ENCODE results near the gene CERS6. TPM values are rescaled to one million over a fixed set of nuclear protein-coding genes. Genes with fewer than 3 reads are reported as not detected.
"Not testable (repeated sequence)": the region's sequence is repeated elsewhere in the genome, so short reads cannot be mapped to it uniquely, and the experiment has no call there.

CERS6 gene
- polyA plus RNA-seq, 1 donor = 38.1 TPM

DNA sequence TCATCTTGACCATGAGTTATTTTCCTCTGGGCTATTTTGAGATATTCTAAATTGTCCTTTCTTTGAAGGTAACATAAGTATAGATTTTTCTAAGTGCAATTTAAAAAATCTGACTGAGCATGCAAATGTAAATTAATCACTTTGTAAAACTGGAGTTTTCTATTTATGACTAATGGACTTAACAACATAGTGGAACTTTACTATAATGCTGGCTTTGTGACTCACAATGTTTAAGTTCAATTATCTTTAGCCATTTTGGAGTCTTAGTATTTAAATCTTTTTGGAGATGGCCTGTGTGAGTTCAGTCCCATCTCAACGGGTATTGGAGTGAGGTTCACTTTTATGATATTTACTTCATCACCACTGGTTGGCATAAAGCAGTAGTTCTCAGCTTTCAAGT is 311.2 kb downstream of the CERS6 start:
- DNase-seq (ENCODE audit: low read depth) = no peak

DNA sequence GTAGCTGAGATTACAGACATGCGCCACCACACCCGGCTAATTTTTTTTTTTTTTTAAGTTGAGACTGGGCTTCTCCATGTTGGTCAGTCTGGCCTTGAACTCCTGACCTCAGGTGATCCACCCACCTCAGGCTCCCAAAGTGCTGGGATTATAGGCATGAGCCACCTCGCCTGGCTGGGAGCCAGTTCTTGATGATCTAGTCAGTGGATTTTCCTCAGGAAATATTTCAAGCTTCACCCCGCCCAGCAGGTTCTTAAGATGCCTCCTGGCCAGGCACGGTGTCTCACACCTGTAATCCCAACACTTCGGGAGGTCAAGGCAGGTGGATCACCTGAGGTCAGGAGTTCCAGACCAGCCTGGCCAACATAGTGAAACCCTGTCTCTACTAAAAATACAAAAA is 312.3 kb downstream of the CERS6 start:
- DNase-seq (ENCODE audit: low read depth) = not testable (repeated sequence)

DNA sequence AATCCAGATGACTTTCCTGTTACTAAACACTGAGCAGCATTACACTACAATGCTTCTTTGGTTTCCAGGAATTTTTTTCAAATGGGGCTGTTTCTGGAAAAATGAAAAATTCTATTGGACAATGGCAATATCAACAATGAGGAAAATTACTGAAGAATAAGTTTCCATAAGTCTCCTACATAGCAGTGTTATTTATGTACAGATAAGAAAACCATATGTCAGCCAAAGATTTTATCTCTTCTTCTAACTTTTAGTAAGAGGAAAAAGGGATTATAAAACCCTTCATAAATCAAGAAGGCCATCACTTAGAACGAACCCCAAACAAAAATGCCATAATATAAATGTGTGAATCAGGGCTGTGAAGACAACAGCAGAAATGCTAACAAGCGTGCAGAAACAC is 314.7 kb downstream of the CERS6 start:
- DNase-seq (ENCODE audit: low read depth) = no peak

DNA sequence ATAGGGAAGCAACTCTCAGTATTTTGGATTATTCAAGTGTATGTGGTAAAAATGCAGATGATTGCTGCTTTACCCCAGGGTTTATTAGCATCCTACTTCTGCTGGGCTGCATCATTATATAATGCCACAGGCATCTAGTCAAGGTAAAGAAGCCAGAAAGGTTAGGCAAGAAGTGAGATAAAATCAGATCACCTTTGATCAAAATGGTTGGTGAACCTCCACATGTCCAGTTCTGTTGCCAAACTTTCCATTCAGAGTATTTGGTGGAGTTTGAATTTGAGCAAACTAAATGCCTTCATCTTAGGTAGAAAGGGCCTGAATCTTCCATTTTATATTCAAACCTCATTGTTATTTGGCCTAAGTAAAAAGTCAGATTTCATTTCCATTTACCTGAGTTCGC is 316.6 kb downstream of the CERS6 start:
- no peak for DNase-seq (ENCODE audit: low read depth)

DNA sequence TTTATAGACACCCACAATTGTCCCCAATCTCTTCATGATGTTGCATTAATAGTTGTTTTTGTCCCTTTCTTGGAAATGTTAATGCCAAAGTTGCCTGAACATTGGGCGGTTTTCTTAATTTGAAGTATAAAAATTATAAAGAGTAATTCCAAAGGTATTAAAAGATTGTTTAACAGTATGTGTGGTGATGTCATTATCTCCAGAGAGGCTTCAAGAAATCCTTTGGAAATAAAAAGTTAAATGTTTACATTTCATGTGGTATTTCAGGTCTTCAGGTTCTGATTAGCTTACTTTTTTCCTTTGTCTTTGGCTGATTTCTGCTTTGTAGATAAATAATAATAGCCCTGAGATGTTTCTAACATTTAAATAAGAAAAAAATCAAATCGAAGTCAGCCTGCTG is 317.1 kb downstream of the CERS6 start:
- no peak for DNase-seq (ENCODE audit: low read depth)

DNA sequence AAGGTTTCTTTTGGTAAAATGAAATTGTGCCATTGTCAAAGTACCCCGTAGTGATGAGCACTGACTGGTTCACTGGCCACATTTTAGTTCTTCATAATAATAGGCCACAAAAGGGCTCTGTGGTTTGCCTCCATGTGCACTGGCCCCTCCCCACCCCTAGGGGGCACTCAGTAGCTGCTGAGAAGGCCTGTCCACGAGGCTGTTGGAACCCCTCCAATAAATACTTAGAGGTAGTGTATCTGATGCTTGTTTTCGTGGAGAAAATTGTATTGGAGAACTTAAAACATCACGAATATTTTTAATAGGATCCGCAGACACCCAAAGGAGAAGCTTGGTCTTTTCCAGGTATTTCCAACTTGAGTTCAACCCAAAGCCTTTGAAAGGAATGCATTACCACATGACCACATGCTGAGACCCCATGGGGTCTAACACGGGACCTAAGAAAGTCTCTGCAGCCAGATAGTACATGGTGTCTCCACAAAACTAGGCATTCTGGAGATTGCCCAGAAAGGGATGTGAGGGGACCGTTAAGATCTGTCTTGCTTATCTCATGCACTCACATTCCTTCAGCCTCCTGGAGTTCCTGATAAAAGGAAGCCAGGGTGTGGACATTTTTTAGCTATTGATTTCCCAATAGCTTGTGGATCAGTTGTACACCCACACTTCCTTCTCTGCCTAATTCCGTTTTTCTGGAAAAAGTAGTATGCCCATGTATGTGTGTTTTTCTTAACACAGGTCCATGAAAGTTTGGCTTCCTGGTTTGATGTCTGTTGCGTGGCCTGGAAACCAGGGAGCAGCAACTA is 317.8 kb downstream of the CERS6 start:
- DNase-seq (ENCODE audit: low read depth) = no peak

DNA sequence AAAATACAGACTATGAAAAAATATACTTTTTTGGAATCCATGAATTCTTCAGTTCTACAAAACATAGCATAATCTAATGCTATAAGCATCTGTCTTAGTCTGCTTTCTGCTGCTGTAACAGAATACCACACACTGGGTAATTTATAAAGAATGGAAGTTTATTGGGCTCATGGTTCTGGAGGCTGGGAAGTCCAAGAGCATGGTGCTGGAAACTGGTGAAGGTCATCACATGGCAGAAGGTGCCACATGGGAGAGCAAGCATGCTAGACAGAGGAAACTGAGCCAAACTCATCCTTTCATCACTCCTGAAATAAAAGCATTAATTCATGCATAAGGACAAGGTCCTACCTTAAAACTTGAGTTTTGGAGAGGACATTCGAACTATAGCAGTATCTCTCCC is 319.8 kb downstream of the CERS6 start:
- no peak for DNase-seq (ENCODE audit: low read depth)

DNA sequence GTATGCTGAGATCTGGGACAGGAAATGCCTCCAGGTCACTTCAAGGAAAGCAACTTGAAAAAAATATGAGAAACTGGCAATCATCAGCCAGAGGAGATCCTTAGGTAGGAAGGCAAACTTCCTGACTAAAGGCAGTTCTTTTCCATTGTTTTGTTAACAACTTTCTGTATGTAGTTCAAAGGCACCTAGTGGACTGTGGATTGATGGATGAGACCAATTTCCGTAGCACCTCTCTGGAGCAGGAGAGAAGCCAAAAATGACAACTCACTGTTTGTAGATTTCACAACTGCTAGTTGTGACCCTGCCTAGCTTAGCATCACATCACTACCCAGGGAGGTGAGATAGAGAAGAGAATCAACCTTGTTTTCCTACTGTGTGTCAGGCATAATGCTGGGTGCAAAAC is 324.6 kb downstream of the CERS6 start:
- DNase-seq (ENCODE audit: low read depth) = no peak

DNA sequence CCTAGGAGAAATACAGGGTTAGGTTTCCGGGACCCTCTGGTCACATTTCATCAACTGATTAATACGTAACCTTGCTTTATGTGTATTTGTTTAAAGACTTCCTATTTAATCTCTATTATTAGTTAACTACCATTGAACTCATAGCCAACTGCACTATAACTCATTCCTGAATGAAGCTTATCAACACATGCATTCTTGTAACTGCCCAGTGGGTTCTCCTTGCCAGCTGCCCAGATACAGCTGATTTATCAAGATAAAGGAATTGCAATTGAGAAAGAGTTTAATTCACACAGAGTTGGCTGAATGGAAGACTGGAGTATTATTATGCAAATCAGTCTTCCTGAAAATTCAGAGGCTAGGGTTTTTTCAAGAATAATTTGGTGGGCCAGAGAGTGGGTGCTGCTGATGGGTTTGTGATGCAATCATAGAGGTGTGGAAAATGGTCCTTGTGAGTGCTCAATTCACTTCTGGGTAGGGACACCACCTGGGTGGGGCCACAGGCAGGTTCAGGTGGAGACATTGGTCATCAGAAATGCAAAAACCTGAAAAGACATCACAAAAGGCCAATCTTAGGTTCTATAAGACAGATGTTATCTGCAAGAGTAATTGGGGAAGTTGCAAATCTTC is 325.2 kb downstream of the CERS6 start:
- no peak for DNase-seq (ENCODE audit: low read depth)

DNA sequence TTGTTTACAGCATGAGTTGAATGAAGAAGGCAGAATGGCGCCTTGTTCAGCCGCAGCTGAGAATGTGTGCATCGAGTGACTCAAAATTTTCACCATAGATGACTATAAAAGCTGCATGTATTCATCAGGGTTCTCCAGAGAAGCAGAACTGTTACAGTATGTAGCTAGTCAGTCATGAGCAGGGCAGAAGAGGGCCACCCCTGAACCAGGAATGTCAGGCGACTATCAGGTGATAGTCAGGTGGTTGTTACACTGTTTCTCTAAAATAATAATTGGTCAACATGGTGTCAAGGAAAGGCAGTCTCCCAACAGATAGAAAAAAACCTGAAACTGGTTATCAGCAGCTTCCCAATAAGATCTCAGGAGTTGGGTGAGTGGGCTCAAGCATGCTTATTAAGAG is 326.2 kb downstream of the CERS6 start:
- DNase-seq (ENCODE audit: low read depth) = no peak

DNA sequence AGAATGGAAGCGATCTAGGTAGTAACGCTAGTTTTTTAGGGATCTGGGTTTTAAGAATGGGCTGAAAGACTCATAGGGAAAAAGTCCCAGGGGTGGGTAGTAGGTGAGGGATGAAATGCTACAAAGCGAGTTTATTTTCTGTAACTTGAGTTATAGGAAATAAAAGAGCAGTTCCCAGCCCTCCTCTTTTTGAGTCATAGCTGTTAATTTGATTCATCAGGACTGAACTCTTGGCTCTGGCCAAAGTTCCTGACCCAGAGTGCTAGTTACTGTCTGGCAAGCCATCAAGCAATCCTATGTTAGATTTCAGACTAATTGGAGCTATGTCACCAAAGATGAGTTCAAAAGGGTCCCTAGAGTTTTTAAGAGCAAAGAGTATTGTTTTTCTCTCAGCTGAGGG is 328.9 kb downstream of the CERS6 start:
- DNase-seq (ENCODE audit: low read depth) = no peak

DNA sequence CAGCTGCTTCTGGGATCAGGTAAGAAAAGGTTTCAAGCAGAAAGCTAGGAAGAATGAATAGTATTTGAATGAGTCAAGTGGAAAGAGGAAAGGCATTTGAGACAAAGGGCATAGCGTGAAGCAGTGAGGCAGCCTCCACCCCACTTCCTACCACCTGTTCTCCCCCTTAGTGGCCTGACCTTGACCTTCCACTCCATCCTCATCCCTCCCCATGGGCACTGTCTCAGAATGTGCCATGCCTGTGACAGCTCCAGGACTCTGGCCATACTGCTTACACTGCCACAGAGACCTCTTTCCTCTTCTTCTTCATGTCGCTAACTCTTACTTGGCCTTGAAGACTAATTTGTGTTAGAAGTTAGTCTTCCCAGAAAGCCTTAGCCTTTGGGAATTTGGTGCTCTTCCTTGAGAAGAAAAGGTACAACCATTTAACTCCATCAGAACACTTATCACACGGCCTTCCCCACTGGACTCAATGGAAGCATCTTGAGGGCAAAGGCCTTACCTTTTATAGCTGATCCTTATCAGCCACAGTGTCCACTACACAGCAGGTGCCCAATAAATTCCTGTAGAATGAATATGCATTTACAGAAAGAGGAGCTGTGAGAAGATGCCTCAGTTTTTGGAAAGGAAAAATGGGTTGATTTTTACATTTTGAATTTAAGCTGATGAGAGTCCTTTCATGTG is 331.2 kb downstream of the CERS6 start:
- DNase-seq (ENCODE audit: low read depth) = no peak

DNA sequence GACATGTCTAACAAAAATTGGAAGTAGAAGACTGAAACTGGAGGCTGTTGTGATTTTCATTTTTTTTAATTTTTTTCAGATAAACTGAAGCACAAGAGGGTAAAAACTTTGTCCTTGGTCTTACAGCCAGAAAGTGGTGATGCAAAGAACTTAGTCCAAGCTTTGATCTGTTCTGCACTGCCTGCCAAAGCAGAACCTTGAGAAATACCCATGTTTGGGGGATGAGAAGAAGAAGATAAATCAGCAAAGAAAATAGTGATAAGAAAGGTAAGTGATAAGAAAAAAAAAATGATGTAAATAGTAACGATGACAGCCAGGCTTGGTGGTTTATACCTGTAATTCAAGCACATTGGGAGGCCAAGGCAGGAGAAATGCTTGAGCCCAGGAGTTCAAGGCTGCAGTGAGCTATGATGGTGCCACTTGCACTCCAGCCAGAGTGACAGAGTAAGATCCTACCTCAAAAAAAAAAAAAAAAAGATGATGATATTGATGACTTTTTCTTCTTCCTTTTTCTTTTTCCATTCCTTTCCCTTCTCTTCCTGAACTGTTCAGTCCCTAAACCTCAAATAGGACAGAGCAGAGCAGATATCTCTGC is 331.8 kb downstream of the CERS6 start:
- DNase-seq (ENCODE audit: low read depth) = no peak

DNA sequence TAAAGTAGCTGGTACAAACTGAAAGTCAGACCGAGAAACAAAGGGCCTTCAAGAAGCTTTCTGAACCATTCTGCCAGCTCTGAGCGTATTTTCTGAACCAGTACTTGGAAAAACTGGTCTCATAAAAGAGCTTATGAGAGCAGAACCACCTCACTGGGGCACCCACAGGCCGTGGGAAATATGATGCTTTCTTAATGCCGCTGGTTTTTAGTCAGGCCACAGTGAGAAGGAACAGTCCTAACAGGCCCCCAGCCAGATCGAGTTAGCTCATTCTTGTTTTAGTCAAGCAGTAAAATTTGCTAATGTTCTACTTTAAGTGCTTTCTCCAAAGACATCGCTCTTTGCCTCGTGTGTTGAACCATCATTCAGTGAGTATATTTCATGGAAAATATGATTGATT is 333.7 kb downstream of the CERS6 start:
- DNase-seq (ENCODE audit: low read depth) = no peak

DNA sequence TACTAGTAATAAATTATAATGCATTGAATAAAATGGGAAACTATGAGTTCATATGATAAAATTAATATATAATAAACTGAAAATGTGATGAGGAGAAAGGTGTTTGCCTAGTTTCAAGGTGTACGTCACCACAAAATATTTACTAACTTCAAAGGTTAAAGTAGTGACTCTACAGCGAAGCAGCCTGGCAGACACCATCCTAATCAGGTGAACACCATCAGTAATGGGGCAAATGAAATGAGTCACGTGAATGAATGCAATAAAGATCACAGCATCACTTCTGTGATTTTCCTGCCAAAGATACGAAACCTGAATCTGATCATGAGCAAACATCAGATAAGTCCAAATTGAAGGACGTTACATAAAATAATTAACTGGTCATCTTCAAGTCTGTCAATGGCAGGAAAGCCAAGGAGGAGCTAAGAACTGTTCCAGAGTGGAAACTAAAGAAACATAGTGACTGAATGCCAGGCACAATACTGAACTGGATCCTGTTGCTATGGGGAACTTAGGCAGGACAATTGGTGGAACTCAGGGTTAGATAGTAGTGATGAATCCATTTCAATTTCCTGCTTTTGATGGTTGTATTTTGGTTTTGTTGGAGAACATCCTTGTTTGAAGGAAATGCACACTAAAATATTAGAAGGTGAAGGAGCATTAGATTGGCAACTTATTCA is 334.3 kb downstream of the CERS6 start:
- DNase-seq (ENCODE audit: low read depth) = no peak

DNA sequence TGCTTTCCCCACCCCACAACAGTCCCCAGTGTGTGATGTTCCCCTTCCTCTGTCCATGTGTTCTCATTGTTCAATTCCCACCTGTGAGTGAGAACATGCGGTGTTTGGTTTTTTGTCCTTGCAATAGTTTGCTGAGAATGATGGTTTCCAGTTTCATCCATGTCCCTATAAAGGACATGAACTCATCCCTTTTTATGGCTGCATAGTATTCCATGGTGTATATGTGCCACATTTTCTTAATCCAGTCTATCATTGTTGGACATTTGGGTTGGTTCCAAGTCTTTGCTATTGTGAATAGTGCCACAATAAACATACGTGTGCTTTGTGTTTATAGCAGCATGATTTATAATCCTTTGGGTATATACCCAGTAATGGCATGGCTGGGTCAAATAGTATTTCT is 335.1 kb downstream of the CERS6 start:
- DNase-seq (ENCODE audit: low read depth) = not testable (repeated sequence)

DNA sequence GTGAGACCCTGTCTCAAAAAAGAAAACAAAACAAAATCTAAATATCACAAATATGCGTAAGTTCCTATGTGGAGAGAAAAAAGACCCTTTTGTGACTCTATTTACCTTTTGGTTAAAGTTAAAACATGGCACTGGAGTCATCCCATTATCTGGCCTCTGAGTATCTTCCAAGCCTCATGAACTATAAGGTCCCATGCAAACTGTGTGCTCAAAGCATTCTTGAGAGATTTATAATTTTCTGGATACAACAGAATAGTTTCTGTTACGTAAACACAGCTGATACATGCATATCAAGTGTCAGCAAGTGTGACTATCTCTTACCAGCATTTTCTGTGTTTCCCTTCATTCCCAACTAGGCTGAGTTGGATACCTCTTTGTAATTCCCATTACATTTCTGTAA is 337.5 kb downstream of the CERS6 start:
- DNase-seq (ENCODE audit: low read depth) = no peak

DNA sequence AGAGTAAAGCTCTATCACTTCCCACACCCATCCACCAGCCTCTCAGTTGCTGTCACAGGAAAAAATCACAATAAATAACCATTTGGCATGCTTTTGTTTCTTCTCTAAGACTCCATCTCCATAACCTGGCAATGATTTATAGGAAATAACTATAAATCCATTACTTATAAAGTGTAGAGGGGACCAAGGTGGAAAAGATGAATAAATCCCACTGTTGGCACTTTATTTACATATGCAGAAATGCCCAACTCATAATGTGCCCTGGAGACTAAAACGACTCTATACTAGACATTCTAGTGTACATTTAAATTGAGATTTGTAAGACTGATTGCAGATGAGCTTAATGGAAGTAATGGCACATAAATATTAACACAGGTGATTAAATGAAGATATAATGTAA is 338.9 kb downstream of the CERS6 start:
- DNase-seq (ENCODE audit: low read depth) = no peak

DNA sequence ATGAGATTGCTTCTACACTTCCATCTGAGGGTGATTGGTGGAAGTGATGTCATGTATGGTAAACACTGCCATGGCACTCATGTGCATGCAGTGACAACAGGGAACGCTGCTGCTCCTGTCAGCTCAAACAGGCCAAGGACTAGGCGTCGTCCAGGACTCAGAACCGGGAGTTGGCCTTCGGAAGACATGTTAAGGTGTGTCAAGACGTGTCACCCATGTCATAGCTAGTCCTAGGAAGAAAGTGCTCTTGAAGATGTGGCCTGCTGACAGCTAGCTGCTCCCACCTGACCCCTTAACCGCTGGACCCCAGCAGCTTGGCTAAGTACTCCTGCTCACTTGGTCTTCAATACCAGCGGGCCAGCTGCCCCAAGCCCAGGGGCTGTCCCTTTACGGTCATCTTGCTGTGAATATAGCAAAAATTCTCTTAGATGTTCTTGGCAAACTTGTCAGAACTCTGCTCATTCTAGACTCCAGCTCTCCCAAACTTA is 340.1 kb downstream of the CERS6 start:
- no peak for DNase-seq (ENCODE audit: low read depth)

DNA sequence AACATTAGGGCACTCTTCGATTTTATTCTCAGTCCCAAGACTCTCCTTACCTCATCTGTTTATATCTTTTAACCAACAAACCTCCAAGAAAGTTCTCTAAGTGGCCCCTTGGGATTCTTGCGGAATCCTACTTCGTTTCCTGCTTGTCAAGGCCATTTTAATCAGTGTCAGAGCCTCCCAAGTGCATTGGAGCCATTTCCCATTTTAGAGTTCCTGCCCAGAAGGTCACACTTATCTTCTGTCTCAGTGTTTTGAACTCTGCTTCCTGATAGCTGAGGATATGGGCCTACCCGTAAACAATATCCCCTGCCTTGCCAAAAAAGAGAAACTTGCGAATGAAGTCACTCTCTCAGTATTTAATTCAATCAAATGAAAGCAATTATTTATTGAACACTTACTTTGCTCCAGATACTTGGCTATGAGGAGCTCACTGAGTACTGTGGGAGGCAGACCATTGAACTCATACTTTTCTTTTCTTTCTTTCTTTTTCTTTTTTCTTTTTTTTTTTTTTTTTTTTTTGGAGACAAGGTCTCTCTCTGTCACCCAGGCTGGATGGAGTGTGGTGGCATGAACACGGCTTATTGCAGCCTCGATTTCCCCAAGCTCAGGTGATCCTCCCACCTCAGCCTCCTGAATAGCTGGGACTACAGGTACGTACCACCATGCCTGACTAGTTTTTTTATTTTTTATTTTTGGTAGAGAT is 340.7 kb downstream of the CERS6 start:
- no peak for DNase-seq (ENCODE audit: low read depth)

DNA sequence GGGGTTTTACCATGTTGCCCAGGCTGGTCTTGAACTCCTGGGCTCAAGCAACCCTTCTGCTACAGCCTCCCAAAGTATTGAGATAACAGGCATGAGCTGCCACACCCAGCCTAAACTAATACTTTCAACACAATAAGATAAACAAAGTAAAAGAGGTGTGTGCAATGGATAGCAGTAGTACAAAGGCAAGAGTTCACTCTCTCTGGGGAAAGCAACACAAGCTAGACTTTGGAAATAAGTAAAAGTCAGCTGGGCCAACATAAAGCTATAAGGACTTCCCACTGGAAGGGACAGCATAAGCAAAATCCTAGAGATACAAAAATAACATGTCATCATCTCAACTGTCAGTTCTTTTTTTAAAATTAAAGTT is 341.2 kb downstream of the CERS6 start:
- no peak for DNase-seq (ENCODE audit: low read depth)

Data from forelimb muscle (tissue), 1 donor.